PC-9 (cell line): ENCODE data around the gene IFT122. TPM values are rescaled to one million over a fixed set of nuclear protein-coding genes. Genes with fewer than 3 reads are reported as not detected.
A peak's percentile ranks its signal among the peaks of the same experiment; 100 is the strongest.
"Not testable (repeated sequence)": the region's sequence is repeated elsewhere in the genome, so short reads cannot be mapped to it uniquely, and the experiment has no call there.

Source experiments
- BruUV-seq: library from RNA; stranded (reverse); fragments of 400-500 nt; replicated peaks from 2 replicates; lab custom pipeline; 2021; lab: Mats Ljungman, UMichigan
- CTCF ChIA-PET: fragments of 300-600 bp; sonication (Branson Sonifier 250); formaldehyde crosslinking; loops from one replicate; lab custom pipeline; 2022; ENCODE audit warnings: antibody characterized with exemption; lab: Charles Lee
- POLR2A ChIA-PET: fragments of 300-600 bp; sonication (Branson Sonifier 250); formaldehyde crosslinking; loops from one replicate; lab custom pipeline; 2022; ENCODE audit warnings: antibody characterized with exemption; ENCODE audit not compliant: unreplicated experiment; lab: Charles Lee
- DNase-seq, 2 experiments: peaks; one replicate each; pipeline versions ENCODE4 v3.0.0 to v3.0.0-alpha.2; 2015 to 2022; ENCODE audit warnings: mixed read lengths in 1 of 2
- H2AFZ ChIP-seq: fragments of 200-600 bp; sonication (generic); 2 replicates; pipeline ENCODE4 v1.8.1; 2017; ENCODE audit warnings: antibody characterized with exemption
- H3F3A ChIP-seq: fragments of 200-600 bp; sonication (generic); 2 replicates; pipeline ENCODE4 v1.8.1; 2017; ENCODE audit warnings: antibody characterized with exemption, mild to moderate bottlenecking, low read depth; ENCODE audit not compliant: insufficient read depth
- H3K27ac ChIP-seq: fragments of 200-600 bp; sonication (generic); 2 replicates; pipeline ENCODE4 v1.6.1; 2016; ENCODE audit warnings: mixed run types
- H3K27me3 ChIP-seq: fragments of 200-600 bp; sonication (generic); 2 replicates; pipeline ENCODE4 v1.6.1; 2016; ENCODE audit warnings: low read depth, mixed run types; ENCODE audit not compliant: insufficient read depth
- H3K36me3 ChIP-seq: fragments of 200-600 bp; sonication (generic); 2 replicates; pipeline ENCODE4 v1.6.1; 2016; ENCODE audit warnings: low read depth, mixed run types
- H3K4me1 ChIP-seq: fragments of 200-600 bp; sonication (generic); replicated peaks from 2 replicates; pipeline ENCODE4 v1.6.1; 2016; ENCODE audit warnings: mixed run types; ENCODE audit not compliant: insufficient read depth
- H3K4me2 ChIP-seq: fragments of 200-600 bp; sonication (generic); 2 replicates; pipeline ENCODE4 v1.6.1; 2017; ENCODE audit warnings: mixed run types
- H3K4me3 ChIP-seq: fragments of 200-600 bp; sonication (generic); 2 replicates; pipeline ENCODE4 v1.6.1; 2016; ENCODE audit warnings: mixed run types
- H3K79me2 ChIP-seq: fragments of 200-600 bp; sonication (generic); 2 replicates; pipeline ENCODE4 v1.6.1; 2017; ENCODE audit warnings: low read depth, mixed run types
- H3K9me2 ChIP-seq: fragments of 200-600 bp; sonication (generic); 2 replicates; pipeline ENCODE4 v1.8.1; 2017; ENCODE audit warnings: mild to moderate bottlenecking; ENCODE audit not compliant: insufficient read depth
- H3K9me3 ChIP-seq: fragments of 200-600 bp; sonication (generic); 2 replicates; pipeline ENCODE4 v1.8.1; 2016; ENCODE audit warnings: low read depth; ENCODE audit not compliant: insufficient read depth
- H4K20me1 ChIP-seq: fragments of 200-600 bp; sonication (generic); 2 replicates; pipeline ENCODE4 v1.8.1; 2017; ENCODE audit not compliant: insufficient read depth
- CTCF ChIP-seq: fragments of 200-600 bp; sonication (generic); conservative IDR thresholded peaks from 2 replicates; pipeline ENCODE4 v1.6.1; 2017; ENCODE audit warnings: mixed run types, antibody characterized with exemption, mild to moderate bottlenecking, moderate library complexity
- EZH2 ChIP-seq: fragments of 200-600 bp; sonication (generic); IDR thresholded peaks from 2 replicates; pipeline ENCODE4 v1.8.0; 2017; ENCODE audit warnings: antibody characterized with exemption, low read depth
- intact Hi-C: fragments of 100-400 bp; cut with micrococcal nuclease; formaldehyde crosslinking; loops from one replicate; pipeline ENCODE4 v1.10.0; 2022; ENCODE audit not compliant: unreplicated experiment
- total RNA-seq: library from RNA; stranded (reverse); gene quantifications from 2 replicates; pipeline ENCODE4 v1.2.3, GENCODE V29; 2021

IFT122 gene
- total RNA-seq, 1 experiment from 2014 or later = 55.6 TPM

- H2AFZ ChIP-seq = no peak overlapping the region
- TF ChIP-seq CTCF = no peak
- TF ChIP-seq EZH2 = no peak
- no TSS peak for BruUV-seq
- H3K27me3 ChIP-seq = no peaks in the 10 kb centered on the region
- H3K9me3 ChIP-seq = no peaks in the 10 kb centered on the region
- H3K36me3 ChIP-seq = peaks cover 13% of the 10 kb centered on the region; the same call in 1 of the 2 replicates
- H3K79me2 ChIP-seq = peaks cover 31% of the 10 kb centered on the region
- H3F3A ChIP-seq = peaks cover 21% of the 10 kb centered on the region
- no peak overlapping the region for H3K4me3 ChIP-seq
- H3K4me1 ChIP-seq = peaks cover 46% of the 10 kb centered on the region
- intact Hi-C loops = no loop called here
- H3K27ac ChIP-seq = no peak overlapping the region
- ChIA-PET CTCF (no interaction called here), POLR2A (no interaction called here)
- H3K9me2 ChIP-seq = no peaks in the 10 kb centered on the region
- no peaks in the 10 kb centered on the region for H4K20me1 ChIP-seq
- H3K4me2 ChIP-seq = no peak overlapping the region
- no peak for DNase-seq
Observed at GRCh38 chr3:129393271-129393670, 46.8 kb upstream of the IFT122 start.

- H3K27me3 ChIP-seq, H3K4me3 ChIP-seq, BruUV-seq, H3K9me2 ChIP-seq, H2AFZ ChIP-seq, H4K20me1 ChIP-seq, H3K4me2 ChIP-seq, DNase-seq, H3K27ac ChIP-seq, CTCF ChIA-PET, POLR2A ChIA-PET, intact Hi-C loops, H3K9me3 ChIP-seq: not testable (repeated sequence)
- Histone ChIP-seq H3K79me2 (peaks cover 38% of the 10 kb centered on the region), H3F3A (peaks cover 15% of the 10 kb centered on the region), H3K4me1 (peaks cover 44% of the 10 kb centered on the region), H3K36me3 (peaks cover 13% of the 10 kb centered on the region; the same call in 1 of the 2 replicates)
Observed at GRCh38 chr3:129393760-129394564, 46.1 kb upstream of the IFT122 start.

- peaks cover 9% of the 10 kb centered on the region for H3K4me1 ChIP-seq
- H3K27me3 ChIP-seq = no peaks in the 10 kb centered on the region
- H3K27ac ChIP-seq = peak overlapping the region; percentile 56
- ChIA-PET CTCF (interaction anchor here (1.0 kb wide), 1 partner anchor 15 kb away, joined by 4 read pairs; no protein-coding TSS in a partner anchor), POLR2A (no interaction called here)
- H3F3A ChIP-seq = peaks cover 7% of the 10 kb centered on the region; the same call in 1 of the 2 replicates
- DNase-seq = no peak
- intact Hi-C loops = loop anchor here (5.0 kb wide), 1 partner anchor 44 kb away; the partner anchor contains the start of gene IFT122
- TSS peak; percentile 55 for BruUV-seq
- H3K4me3 ChIP-seq = peak overlapping the region; percentile 81
- H3K36me3 ChIP-seq = no peaks in the 10 kb centered on the region
- H3K9me2 ChIP-seq = no peaks in the 10 kb centered on the region
- peaks cover 40% of the 10 kb centered on the region for H3K79me2 ChIP-seq
- no peak for TF ChIP-seq CTCF
- TF ChIP-seq EZH2 = no peak
- peak overlapping the region; percentile 95 for H3K4me2 ChIP-seq
- H3K9me3 ChIP-seq = no peaks in the 10 kb centered on the region
- peak overlapping the region; percentile 89 for H2AFZ ChIP-seq
- no peaks in the 10 kb centered on the region for H4K20me1 ChIP-seq
Observed at GRCh38 chr3:129398803-129399144, 41.2 kb upstream of the IFT122 start.
